Stimulated activated CD4-positive, alpha-beta T cell treated with anti-CD3 and anti-CD28 coated beads, Interleukin-1b, Interleukin-23, amount 100 ng/mL, for 4 hours (primary cell): ENCODE measurements around the gene IL1RAPL2.

Source experiments
- DNase-seq, 2 donors: peaks; one replicate each; pipeline ENCODE4 v3.0.0-alpha.2; 2020; ENCODE audit warnings: low read depth in 2 of 2

The IL1RAPL2 gene

GRCh38 chrX:105700331-105700730 is 1134.3 kb downstream of the IL1RAPL2 start:
- DNase-seq: no peak

GRCh38 chrX:105701310-105702052 is 1135.5 kb downstream of the IL1RAPL2 start:
- DNase-seq: no peak

- no peak for DNase-seq
Measured at GRCh38 chrX:105703876-105704275, 1137.9 kb downstream of the IL1RAPL2 start.

- DNase-seq: no peak
Measured at GRCh38 chrX:105706041-105706440, 1140.0 kb downstream of the IL1RAPL2 start.

GRCh38 chrX:105711805-105712204 is 1145.8 kb downstream of the IL1RAPL2 start:
- DNase-seq: no peak

GRCh38 chrX:105715746-105716145 is 1149.7 kb downstream of the IL1RAPL2 start:
- DNase-seq: no peak

- no peak for DNase-seq
Measured at GRCh38 chrX:105723966-105724735, 1158.2 kb downstream of the IL1RAPL2 start.

- no peak for DNase-seq
Measured at GRCh38 chrX:105725228-105725627, 1159.2 kb downstream of the IL1RAPL2 start.

GRCh38 chrX:105738162-105738561 is 1172.2 kb downstream of the IL1RAPL2 start:
- no peak for DNase-seq

- DNase-seq: no peak
Measured at GRCh38 chrX:105744291-105744690, 1178.3 kb downstream of the IL1RAPL2 start.

- DNase-seq: no peak
Measured at GRCh38 chrX:105744946-105745345, 1178.9 kb downstream of the IL1RAPL2 start.

- DNase-seq: no peak
Measured at GRCh38 chrX:105745863-105746262, 1179.9 kb downstream of the IL1RAPL2 start.

GRCh38 chrX:105752338-105752956 is 1186.4 kb downstream of the IL1RAPL2 start:
- DNase-seq: no peak

GRCh38 chrX:105753411-105753810 is 1187.4 kb downstream of the IL1RAPL2 start:
- DNase-seq: no peak

- no peak for DNase-seq
Measured at GRCh38 chrX:105754286-105754964, 1188.4 kb downstream of the IL1RAPL2 start.

GRCh38 chrX:105755109-105755508 is 1189.1 kb downstream of the IL1RAPL2 start:
- no peak for DNase-seq

- DNase-seq: no peak
Measured at GRCh38 chrX:105758754-105759153, 1192.8 kb downstream of the IL1RAPL2 start.

- no peak for DNase-seq
Measured at GRCh38 chrX:105759598-105759997, 1193.6 kb downstream of the IL1RAPL2 start.

- no peak for DNase-seq
Measured at GRCh38 chrX:105765691-105766090, 1199.7 kb downstream of the IL1RAPL2 start.

- no peak for DNase-seq
Measured at GRCh38 chrX:105773801-105774200, 1207.8 kb downstream of the IL1RAPL2 start.

- DNase-seq: no peak
Measured at GRCh38 chrX:105775679-105776078, 1209.7 kb downstream of the IL1RAPL2 start.

- no peak for DNase-seq
Measured at GRCh38 chrX:105781804-105782203, 1215.8 kb downstream of the IL1RAPL2 start.
